Activated naive CD4-positive, alpha-beta T cell treated with anti-CD3 and anti-CD28 coated beads, Interleukin-2, amount 10 ng/mL, durations not matched to agents 7 days and 5 days (primary cell): ENCODE results near the gene SLC35C1.

Source experiments
- CTCF ChIA-PET: fragments of 350-600 bp; sonication (Branson Sonifier 250); formaldehyde crosslinking; loops from one replicate; lab custom pipeline; 2021; ENCODE audit warnings: antibody characterized with exemption; lab: Charles Lee
- DNase-seq: peaks from one replicate; pipeline ENCODE4 v3.0.0-alpha.2; 2020
- H3K27ac Mint-ChIP-seq: one replicate; pipeline ENCODE4 v1.8.0; 2021; ENCODE audit warnings: mild to moderate bottlenecking, moderate library complexity, mixed read lengths
- H3K27me3 Mint-ChIP-seq: one replicate; pipeline ENCODE4 v1.8.0; 2021; ENCODE audit warnings: mild to moderate bottlenecking, mixed read lengths
- H3K36me3 Mint-ChIP-seq: one replicate; pipeline ENCODE4 v1.8.0; 2021; ENCODE audit warnings: mixed read lengths
- H3K4me1 Mint-ChIP-seq: one replicate; pipeline ENCODE4 v1.8.0; 2021; ENCODE audit warnings: mixed read lengths
- H3K4me3 Mint-ChIP-seq: one replicate; pipeline ENCODE4 v1.8.0; 2021; ENCODE audit warnings: mild to moderate bottlenecking, moderate library complexity, mixed read lengths
- H3K9me3 Mint-ChIP-seq: one replicate; pipeline ENCODE4 v1.8.0; 2021; ENCODE audit warnings: mixed read lengths

The SLC35C1 gene

GRCh38 chr11:45772986-45773785 lies 31.8 kb upstream of the SLC35C1 start:
- no peaks in the 10 kb centered on the region for H3K9me3 Mint-ChIP-seq
- no peaks in the 10 kb centered on the region for H3K36me3 Mint-ChIP-seq
- DNase-seq, result no peak
- CTCF ChIA-PET, result interaction anchor here (2.1 to 2.6 kb wide), 3 partner anchors 25 to 233 kb away, joined by 7 to 14 read pairs (median 9); partner anchors contain the start of gene SLC35C1
- peaks cover 18% of the 10 kb centered on the region for H3K4me1 Mint-ChIP-seq
- H3K4me3 Mint-ChIP-seq, result no peak overlapping the region
- H3K27ac Mint-ChIP-seq, result no peak overlapping the region
- peaks cover 36% of the 10 kb centered on the region for H3K27me3 Mint-ChIP-seq

DNA sequence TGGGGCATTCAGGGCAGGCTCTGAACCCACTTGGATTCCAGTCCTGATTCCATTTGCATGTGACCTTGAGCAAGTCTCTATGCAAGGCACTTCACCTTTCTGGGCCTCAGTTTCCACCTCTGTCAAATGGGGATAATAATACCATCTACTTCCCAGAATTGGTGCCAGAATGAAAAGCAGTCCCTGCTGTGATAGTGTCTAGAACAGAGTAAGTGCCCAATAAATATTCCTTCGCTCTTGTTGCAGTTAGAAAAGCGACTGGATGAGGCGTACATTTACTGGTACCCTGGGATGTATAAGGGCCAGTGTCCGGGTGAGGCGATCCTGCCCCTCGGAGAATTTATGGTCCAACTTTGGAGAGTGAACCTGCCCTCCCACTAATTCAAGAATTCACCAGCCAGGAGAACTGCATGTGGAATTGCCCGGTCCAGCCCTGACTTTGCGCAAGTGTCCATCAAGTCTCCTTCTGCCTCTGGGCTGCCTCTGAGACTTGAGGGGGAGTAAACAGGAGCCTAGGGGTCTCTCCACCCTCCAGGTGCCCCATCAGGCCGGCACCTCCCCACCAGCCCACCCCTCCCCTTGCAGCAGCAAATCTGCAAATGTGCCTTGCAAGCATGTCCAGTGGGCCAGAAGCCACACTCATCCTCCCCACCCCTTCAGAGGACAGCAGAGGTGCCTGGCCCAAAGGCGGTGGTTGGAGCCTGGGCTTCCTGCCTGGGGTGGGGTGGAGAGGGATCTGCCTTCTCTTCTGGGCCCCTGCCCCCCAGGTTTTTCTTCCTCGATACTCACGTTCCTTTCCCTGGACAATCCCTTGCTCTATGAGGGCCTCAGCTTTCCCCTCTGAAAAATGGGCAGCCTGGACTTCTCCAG lies 30.9 kb upstream of the SLC35C1 start:
- Mint-ChIP-seq H3K27me3 (peaks cover 33% of the 10 kb centered on the region), H3K27ac (no peak overlapping the region), H3K36me3 (no peaks in the 10 kb centered on the region), H3K9me3 (no peaks in the 10 kb centered on the region), H3K4me3 (no peak overlapping the region), H3K4me1 (peaks cover 18% of the 10 kb centered on the region)
- CTCF ChIA-PET, result no interaction called here
- no peak for DNase-seq

DNA sequence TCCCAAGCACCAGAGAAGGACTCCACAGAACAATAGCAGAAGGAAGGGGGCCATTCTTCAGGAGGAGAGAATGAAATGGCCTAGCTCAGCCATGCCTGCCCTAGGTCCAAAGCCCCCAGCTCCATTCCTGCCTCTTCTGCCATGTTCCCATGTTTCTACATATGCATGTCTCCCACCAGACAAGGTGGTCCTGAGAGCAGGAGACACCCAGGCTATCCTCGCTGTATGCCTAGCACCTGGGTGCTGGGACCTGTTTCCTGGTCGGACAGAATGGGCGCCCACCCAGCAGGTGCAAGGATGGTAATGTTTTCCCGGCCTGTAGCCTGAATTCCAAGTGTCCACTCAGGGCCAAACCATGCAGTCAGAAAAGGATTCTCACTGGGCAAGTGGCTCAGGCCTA lies 30.2 kb upstream of the SLC35C1 start:
- CTCF ChIA-PET, result no interaction called here
- Mint-ChIP-seq H3K27ac (no peak overlapping the region), H3K27me3 (peaks cover 32% of the 10 kb centered on the region), H3K4me3 (no peak overlapping the region), H3K4me1 (peaks cover 18% of the 10 kb centered on the region), H3K36me3 (no peaks in the 10 kb centered on the region), H3K9me3 (no peaks in the 10 kb centered on the region)
- no peak for DNase-seq

DNA sequence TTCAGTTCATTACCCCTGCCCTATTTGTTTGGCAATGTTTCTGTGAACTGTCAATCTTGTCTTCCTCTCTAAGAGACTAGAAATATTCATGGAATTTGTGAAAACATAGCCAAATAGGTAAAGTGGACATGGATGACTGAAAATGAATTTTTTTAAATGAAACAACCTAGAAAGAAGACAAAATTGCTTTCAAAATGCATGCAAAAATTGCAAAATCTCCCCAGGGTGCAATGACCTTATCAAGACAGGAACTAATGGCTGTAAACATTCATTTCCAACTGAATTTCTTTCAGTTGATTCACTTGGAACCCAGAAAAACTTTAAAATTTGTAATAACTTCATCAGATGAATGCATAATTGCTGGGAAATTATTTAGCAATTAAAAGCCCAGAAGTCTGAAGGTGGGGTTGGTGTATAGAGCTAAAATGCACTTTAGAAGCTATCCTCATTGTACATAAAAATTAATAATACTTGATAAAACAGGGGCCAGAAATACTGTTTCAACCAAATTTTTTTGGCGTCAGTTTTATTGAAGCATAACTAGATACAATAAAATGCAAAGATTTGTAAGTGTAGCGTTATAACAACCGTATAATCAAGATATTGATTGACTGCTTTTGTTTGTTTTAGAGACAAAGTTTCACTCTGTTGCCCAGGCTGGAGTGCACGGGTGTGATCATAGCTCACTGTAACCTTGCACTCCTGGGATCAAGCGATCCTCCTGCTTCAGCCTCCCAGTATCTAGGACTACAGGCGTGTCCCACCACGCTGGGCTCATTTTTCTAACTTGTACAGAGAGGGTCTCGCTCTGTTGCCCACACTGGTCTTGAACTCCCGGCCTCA lies 27.6 kb upstream of the SLC35C1 start:
- DNase-seq, result no peak
- CTCF ChIA-PET, result no interaction called here
- H3K27me3 Mint-ChIP-seq, result peaks cover 22% of the 10 kb centered on the region
- H3K4me3 Mint-ChIP-seq, result no peak overlapping the region
- H3K36me3 Mint-ChIP-seq, result no peaks in the 10 kb centered on the region
- H3K4me1 Mint-ChIP-seq, result peaks cover 7% of the 10 kb centered on the region
- H3K9me3 Mint-ChIP-seq, result no peaks in the 10 kb centered on the region
- H3K27ac Mint-ChIP-seq, result no peak overlapping the region

GRCh38 chr11:45778341-45778740 lies 26.6 kb upstream of the SLC35C1 start:
- peaks cover 22% of the 10 kb centered on the region for H3K27me3 Mint-ChIP-seq
- H3K4me3 Mint-ChIP-seq, result no peak overlapping the region
- no peaks in the 10 kb centered on the region for H3K36me3 Mint-ChIP-seq
- H3K9me3 Mint-ChIP-seq, result no peaks in the 10 kb centered on the region
- DNase-seq, result no peak
- CTCF ChIA-PET, result no interaction called here
- H3K4me1 Mint-ChIP-seq, result no peaks in the 10 kb centered on the region
- no peak overlapping the region for H3K27ac Mint-ChIP-seq

DNA sequence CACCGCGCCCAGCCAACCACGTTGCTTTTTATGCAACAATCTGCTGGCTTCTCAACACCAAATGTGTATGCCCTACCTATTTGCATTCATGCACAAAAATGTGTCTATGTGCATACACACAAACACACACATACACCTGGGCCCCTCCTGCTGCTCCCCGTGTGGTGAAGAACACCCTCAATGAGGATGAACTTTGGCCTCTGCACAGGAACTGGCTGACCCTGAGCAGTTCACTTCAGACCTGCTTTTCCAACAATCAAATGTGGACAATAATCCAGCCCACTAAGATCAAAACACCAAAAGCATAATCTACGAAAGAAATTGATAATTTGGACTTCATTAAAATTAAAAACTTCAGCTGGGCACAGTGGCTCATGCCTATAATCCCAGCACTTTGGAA lies 25.3 kb upstream of the SLC35C1 start:
- no peaks in the 10 kb centered on the region for H3K4me1 Mint-ChIP-seq
- no peaks in the 10 kb centered on the region for H3K36me3 Mint-ChIP-seq
- CTCF ChIA-PET, result no interaction called here
- no peak overlapping the region for H3K27ac Mint-ChIP-seq
- H3K9me3 Mint-ChIP-seq, result no peaks in the 10 kb centered on the region
- H3K4me3 Mint-ChIP-seq, result no peak overlapping the region
- H3K27me3 Mint-ChIP-seq, result peaks cover 22% of the 10 kb centered on the region
- no peak for DNase-seq

- no peak for DNase-seq
- Mint-ChIP-seq H3K4me1 (peaks cover 11% of the 10 kb centered on the region), H3K36me3 (peaks cover 4% of the 10 kb centered on the region), H3K27me3 (peaks cover 36% of the 10 kb centered on the region), H3K9me3 (peaks cover 11% of the 10 kb centered on the region), H3K27ac (no peak overlapping the region), H3K4me3 (no peak overlapping the region)
- CTCF ChIA-PET, result no interaction called here
Measured at GRCh38 chr11:45786272-45786671, 18.7 kb upstream of the SLC35C1 start.

DNA sequence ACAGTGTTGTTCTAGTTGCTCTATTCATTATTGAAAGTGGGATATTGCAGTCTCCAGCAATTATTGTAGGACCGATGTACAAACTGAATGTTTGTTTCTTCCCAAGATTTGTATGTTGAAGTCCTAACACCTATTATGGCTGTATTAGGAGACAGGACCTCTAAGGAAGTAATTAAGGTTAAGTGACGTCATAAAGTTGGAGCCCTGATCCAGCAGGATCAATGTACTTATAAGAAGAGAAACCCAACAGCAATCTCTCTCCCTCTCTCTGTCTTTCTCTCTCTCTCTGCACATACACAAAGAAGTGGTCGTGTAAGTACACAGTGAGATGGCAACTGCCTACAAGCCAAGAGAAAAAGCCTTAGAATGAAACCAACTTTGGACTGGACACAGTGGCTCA lies 16.1 kb upstream of the SLC35C1 start:
- Mint-ChIP-seq H3K4me3 (no peak overlapping the region), H3K27ac (no peak overlapping the region), H3K27me3 (peaks cover 46% of the 10 kb centered on the region), H3K9me3 (peaks cover 11% of the 10 kb centered on the region), H3K4me1 (peaks cover 11% of the 10 kb centered on the region), H3K36me3 (peaks cover 4% of the 10 kb centered on the region)
- no peak for DNase-seq
- CTCF ChIA-PET, result no interaction called here

GRCh38 chr11:45791524-45791923 lies 13.4 kb upstream of the SLC35C1 start:
- no peak overlapping the region for H3K27ac Mint-ChIP-seq
- no peak for DNase-seq
- peaks cover 6% of the 10 kb centered on the region for H3K9me3 Mint-ChIP-seq
- CTCF ChIA-PET, result no interaction called here
- peaks cover 50% of the 10 kb centered on the region for H3K27me3 Mint-ChIP-seq
- H3K4me1 Mint-ChIP-seq, result peaks cover 5% of the 10 kb centered on the region
- peaks cover 2% of the 10 kb centered on the region for H3K36me3 Mint-ChIP-seq
- H3K4me3 Mint-ChIP-seq, result no peak overlapping the region

DNA sequence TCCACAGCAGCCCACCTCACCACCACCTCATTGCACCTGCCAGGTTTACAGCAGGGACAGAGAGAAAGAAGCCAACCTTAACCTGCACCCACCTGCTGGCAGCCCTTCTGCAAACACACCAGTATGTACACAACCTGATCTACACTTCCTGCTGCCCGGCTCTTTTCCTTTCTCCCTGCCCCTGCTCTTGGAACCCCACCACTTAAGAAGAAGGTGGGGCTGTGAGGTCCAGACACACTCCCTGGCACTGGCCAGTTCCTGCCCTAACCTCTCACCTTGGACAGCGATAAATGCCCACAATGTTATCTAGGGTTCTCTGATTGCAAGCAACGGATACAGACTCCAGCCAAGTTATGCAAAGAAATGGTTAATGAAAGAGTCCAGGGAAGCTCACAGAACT lies 10.8 kb upstream of the SLC35C1 start:
- CTCF ChIA-PET, result interaction anchor here (1.5 kb wide), 1 partner anchor 23 kb away, joined by 8 read pairs; no protein-coding TSS in a partner anchor

GRCh38 chr11:45795379-45795778 lies 9.6 kb upstream of the SLC35C1 start:
- no peaks in the 10 kb centered on the region for H3K9me3 Mint-ChIP-seq
- H3K4me3 Mint-ChIP-seq, result no peak overlapping the region
- CTCF ChIA-PET, result interaction anchor here (1.5 kb wide), 1 partner anchor 24 kb away, joined by 8 read pairs; no protein-coding TSS in a partner anchor
- DNase-seq, result no peak
- no peaks in the 10 kb centered on the region for H3K4me1 Mint-ChIP-seq
- no peak overlapping the region for H3K27ac Mint-ChIP-seq
- H3K36me3 Mint-ChIP-seq, result no peaks in the 10 kb centered on the region
- H3K27me3 Mint-ChIP-seq, result peaks cover 45% of the 10 kb centered on the region

More for the DNA sequence above, 10.8 kb upstream of the SLC35C1 start:
- Mint-ChIP-seq H3K4me3 (no peak overlapping the region), H3K27me3 (peaks cover 49% of the 10 kb centered on the region), H3K36me3 (no peaks in the 10 kb centered on the region), H3K4me1 (no peaks in the 10 kb centered on the region), H3K27ac (no peak overlapping the region), H3K9me3 (no peaks in the 10 kb centered on the region)
- no peak for DNase-seq

DNA sequence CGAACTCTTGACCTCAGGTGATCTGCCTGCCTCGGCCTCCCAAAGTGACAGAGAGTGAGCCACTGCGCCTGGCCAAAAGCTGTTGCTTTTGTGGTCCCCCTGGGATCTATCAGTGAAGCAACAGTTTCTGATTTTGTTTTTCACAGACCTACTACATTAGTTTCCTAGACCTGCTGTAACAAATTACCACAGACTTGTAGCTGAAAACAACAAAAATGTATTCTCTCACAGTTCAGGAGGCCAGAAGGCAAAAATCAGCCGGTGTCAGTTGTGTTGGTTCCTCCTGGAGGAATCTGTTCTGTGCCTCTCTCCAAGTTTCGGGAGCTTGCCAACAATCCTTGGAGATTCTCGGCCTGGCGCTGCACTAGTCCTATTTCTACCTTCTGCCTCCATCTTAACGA lies 8.5 kb upstream of the SLC35C1 start:
- no peak for DNase-seq
- no peaks in the 10 kb centered on the region for H3K36me3 Mint-ChIP-seq
- peaks cover 41% of the 10 kb centered on the region for H3K27me3 Mint-ChIP-seq
- H3K9me3 Mint-ChIP-seq, result no peaks in the 10 kb centered on the region
- no peak overlapping the region for H3K4me3 Mint-ChIP-seq
- H3K4me1 Mint-ChIP-seq, result no peaks in the 10 kb centered on the region
- CTCF ChIA-PET, result no interaction called here
- H3K27ac Mint-ChIP-seq, result no peak overlapping the region

DNA sequence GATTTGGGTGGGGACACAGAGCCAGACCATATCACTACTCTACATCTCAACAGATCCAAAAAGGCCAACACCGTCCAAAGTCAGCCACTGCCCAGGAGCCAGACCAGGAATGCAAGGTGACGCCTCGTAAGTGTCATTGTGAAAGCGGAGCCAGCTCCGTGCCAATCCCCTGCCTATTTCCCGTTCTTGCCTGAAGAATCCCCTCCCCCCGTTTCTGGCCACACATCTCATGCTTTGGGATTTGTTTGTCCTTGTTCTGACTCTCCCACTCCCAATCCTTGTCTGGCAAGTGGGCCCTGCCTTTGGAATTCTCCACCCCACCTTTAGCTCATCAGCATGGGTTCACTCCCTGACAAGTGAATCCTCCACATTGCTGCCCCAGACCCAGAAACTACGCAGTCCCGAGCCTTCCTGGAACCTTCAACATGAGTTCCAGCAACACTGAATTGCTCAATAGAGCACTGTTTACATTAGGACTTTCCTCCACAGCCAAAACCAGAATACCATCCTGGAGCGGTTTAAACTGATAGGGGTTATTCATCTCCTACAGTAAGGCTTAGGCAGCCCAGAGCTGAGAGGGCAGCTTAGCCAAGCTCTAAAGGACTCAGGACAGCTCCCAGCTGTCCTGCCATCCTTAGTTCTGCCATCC lies 6.0 kb upstream of the SLC35C1 start:
- Mint-ChIP-seq H3K27ac (no peak overlapping the region), H3K4me1 (peaks cover 6% of the 10 kb centered on the region), H3K27me3 (peaks cover 24% of the 10 kb centered on the region), H3K4me3 (no peak overlapping the region), H3K9me3 (no peaks in the 10 kb centered on the region), H3K36me3 (no peaks in the 10 kb centered on the region)
- CTCF ChIA-PET, result interaction anchor here (1.9 kb wide), 1 partner anchor 27 kb away, joined by 7 read pairs; no protein-coding TSS in a partner anchor
- no peak for DNase-seq
